ENCODE data around the gene KDM5D.

The KDM5D gene

DNA sequence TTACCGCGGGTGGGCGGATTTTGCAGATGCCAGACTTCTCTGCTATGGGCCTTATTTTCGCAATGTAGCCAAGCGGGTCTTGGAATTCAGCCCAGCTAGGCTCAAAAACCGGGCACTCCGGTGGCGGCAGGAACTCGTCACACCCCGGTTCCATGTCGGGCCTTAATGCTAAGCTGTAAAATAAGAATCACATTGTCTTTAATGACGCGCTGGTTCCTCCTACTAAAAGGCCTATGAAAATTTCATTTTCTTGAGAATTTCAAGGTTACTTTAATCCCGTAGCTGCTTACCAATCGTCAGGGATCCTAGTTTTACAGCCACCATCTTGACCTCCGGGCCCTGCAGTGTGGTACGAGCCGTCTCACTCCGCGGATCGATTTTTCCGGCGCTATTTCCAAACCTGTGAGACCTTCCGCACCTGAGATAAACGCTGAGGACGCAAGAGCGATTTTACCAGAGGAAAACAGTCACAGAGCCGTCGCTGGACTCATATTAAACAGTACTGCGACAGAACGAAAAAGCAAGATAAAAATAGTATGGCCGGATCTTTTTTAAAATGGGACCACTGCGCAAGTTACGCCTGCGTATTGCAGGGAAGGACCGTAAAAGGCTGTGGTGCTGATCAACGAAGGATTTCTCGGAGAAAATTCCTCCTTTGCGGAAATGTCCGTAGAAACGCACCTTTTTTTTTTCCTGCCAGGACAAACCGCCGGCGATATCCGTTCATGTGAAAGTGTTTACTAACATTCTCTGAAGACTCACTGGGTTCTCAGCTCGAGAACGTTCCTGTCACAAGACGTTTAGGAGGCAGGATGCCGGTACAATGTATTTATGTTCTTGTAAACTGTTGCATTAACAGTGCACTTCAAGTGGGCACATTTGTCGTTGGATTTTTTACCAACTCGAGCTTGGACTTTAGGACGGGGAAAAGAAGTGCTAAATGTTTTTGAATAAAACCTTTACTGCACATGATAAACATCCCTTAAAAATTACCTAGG, at the start of gene KDM5D:
TSS of gene KDM5D (minus strand) at position 346 of the 998 bp plus-strand sequence. CDS start at position 154, 192 bp downstream.
- peak; percentile 31 to 57 (median 33) for DNase-seq (ENCODE audit: low read depth in 3 of 3)

DNA sequence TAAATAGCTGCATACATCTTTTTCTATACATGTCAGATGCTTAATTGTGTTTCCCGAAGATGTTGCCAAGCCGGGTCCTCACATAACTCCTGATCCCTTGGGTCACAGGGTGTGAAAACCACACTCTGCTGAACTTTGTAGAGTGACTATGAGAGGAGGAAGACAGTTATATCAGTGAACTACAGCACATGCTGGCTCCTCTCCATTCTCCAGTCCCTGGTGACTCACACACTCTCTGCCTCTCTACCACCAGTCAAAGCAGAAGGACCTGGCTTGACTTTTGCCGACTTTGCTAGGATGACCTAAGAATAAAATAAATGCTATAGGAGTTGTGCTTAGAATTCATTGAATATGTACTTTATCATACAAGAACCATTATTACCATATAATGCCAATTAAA, 23.8 kb upstream of the KDM5D start:
- DNase-seq (ENCODE audit: low read depth in 3 of 3) = no peak

DNA sequence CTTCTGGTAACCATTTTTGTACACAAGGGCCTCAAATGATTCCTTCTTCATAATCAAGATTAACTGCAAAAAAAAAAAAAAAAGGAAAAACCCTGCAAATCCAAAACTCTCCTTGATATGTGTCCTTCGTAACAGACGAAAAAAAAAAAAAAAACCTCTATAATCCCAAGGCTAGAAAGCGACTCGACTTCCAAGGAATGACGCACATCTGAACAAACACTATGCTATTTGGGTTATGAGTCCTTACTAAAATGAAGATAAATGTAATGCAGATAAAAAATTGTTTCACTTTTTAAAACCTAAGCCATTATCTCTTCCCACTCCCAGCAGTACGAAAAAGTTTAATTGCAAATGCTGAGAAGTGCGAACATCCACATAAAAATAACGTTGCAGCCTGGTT, 1.2 kb downstream of the KDM5D start:
- no peak for DNase-seq (ENCODE audit: low read depth in 3 of 3)

DNA sequence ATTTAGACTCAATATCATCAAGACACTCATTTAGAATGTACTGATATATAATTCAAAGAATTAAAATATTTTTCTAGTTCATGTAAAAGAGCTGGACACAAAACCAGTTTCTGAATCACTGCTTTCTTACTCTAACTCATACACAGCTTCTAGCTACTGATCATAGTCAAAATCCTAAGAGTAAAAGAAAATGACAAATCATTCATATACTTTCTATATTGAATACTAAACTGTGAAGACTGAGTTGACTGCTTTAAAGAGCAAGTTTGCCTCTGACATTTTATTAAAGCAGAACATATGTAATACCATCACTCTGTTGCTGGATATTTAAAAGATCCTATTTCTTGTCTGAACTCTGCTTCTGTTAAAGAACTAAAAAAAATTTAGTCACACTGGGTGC, 2.4 kb downstream of the KDM5D start:
- DNase-seq (ENCODE audit: low read depth in 3 of 3) = no peak

DNA sequence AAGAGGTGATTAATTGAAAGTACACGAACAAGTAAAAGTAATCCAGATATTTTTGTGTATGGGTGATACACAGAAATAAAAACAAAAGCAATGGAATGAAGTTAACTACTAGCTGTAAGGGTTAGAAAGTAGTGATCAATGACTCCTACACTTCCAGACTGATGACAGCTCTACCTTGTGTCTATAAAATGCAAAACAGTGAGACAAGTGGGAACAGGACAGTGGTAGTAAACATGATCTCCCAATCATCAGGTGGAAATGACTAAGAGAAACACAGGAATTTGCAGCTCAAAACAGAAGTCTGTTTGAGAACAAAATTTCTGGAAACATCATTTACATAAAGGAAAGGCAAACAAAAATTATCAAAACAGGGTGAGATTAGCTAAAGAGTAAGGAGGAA, 10.1 kb downstream of the KDM5D start:
- DNase-seq (ENCODE audit: low read depth in 3 of 3) = no peak

DNA sequence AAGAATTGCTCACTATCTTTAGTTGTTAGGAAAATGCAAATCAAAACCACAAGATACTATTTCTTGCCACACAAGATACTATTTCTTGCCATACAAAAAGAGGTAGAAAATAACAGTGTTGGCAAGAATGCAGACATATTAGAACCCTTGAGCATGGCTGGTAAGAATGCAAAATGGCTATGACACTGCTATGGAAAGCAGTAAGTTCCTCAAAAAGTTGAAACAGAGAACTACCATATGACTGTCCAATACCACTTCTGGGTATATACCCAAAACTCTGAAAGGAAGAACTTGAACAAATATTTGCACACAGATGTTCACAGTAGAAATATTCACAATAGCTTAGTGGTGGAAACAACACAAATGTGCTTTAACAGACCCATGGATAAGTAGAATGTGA, 26.6 kb downstream of the KDM5D start:
- no peak for DNase-seq (ENCODE audit: low read depth in 3 of 3)

DNA sequence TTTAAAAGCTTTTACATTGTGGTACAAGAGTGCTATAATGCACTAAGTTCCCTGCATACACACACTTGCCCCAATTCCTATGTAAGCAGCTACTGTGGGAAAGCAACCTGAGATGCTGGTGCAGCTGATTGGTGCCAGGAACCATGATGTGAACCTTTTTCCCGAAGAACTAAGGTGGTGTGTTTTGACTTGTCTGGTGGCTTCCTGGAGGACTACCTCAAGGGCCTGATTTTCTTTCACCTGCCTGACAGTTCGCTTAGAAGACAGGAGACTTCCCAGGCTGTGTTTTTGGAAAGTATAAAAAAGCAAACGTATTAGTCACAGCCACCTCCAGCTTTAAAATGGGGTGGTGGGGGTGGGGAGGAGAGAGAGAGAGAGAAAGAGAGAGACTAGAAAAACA, 27.4 kb downstream of the KDM5D start:
- no peak for DNase-seq (ENCODE audit: low read depth in 3 of 3)

DNA sequence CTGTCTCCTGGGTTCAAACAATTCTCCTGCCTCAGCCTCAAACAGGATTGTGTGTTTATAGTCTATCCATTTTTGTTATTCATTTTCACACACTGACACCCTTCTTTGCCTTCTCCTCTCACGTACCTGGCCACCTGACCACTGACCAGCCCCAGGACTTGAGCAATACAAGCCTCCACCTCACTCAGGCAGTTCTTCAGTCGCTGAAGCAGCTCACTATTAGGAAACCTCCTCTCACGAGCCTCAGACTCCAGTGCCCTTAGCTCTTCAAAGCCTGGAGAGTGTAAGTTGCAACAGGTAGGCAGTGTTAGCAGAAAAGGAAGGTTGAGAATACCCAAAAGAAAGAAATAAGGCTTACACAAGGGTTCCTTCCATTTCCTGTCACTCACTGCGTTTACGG, 29.3 kb downstream of the KDM5D start:
- DNase-seq (ENCODE audit: low read depth in 3 of 3) = no peak

DNA sequence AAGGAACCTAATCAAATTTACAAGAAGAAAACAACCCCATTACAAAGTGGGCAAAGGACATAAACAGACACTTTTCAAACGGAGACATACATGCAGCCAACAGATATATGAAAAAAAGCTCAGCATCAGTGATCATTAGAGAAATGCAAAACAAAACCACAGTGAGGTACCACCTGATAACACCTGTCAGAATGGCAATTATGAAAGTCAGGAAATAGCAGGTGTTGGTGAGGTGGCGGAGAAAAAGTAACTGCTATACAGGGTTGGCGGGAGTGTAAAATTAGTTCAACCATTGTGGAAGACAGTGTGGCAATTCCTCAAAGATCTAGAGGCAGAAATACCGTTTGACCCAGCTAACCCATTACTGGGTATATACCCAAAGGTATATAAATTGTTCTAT, 31.1 kb downstream of the KDM5D start:
- DNase-seq (ENCODE audit: low read depth in 3 of 3) = no peak

DNA sequence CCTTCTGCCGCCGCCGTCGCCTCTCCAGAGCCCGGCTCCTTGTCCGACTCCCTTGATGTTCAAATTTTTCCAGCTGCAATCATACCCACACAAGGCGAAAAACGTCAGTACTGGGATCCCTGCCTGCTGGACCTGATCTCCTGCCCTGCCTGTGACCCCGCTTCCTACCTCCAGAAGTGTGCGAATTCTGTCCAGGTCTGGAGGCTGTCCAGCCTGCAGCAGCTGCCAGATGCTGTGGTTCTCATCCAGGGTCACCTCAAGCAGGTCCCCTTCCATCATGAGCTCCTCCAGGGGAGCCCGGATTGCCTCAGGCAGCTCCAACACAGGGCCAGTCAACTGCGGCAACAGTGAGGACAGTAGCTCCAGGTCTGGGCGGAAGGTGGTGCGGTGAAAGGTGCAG, 38.3 kb downstream of the KDM5D start:
- no peak for DNase-seq (ENCODE audit: low read depth in 3 of 3)

DNA sequence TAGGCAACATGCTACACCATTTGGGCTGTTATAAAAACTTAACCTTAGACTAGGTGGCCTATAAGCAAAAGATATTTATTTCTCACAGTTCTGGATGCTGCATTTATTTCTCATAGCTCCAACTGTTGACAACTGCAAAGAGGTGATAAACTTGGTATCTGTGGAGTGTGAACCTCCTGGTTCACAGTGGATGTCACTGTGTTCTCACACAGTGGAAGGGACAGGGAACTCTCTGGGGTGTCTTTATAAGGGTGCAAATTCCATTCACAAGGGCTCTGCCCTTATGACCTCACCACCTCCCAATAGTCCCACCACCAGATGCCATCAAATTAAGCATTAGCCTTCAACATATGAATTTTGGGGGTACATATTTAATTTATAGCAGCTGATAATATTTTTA, 46.0 kb downstream of the KDM5D start:
- no peak for DNase-seq (ENCODE audit: low read depth in 3 of 3)

DNA sequence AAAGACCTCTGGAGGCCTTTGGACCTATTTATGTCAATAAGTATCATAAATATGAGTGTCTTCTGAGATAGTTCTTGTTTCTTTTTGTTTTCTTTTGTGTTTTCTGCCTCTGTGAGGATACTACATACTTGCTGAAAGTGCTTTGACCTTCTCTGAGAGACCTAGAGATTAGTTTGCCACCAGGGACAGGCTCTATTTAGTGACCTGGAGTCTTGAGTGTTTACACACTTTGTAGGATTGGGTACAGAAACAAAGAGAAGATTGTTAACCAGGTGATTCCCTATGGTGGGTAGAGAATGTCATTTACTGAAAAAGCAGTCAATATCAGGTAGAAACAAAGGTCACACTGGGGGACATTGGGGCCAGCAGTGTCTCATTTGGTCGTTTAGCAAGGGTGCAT, 63.7 kb downstream of the KDM5D start:
- DNase-seq (ENCODE audit: low read depth in 3 of 3) = no peak
